Glutamatergic neuron (in vitro differentiated cells): ENCODE measurements around the gene ATF4. TPM values are rescaled to one million over a fixed set of nuclear protein-coding genes. Genes with fewer than 3 reads are reported as not detected.

Source experiments
- DNase-seq: peaks from one replicate; pipeline ENCODE4 v3.0.0; 2022
- H3K27ac Mint-ChIP-seq: one replicate; pipeline ENCODE4 v1.8.0; 2020; ENCODE audit warnings: mild to moderate bottlenecking, mixed read lengths, inconsistent platforms; ENCODE audit not compliant: unreplicated experiment
- H3K27me3 Mint-ChIP-seq: one replicate; pipeline ENCODE4 v1.8.0; 2020; ENCODE audit warnings: mild to moderate bottlenecking, moderate library complexity, mixed read lengths, inconsistent platforms; ENCODE audit not compliant: unreplicated experiment
- H3K36me3 Mint-ChIP-seq: one replicate; pipeline ENCODE4 v1.8.0; 2020; ENCODE audit warnings: mild to moderate bottlenecking, mixed read lengths, inconsistent platforms; ENCODE audit not compliant: unreplicated experiment
- H3K4me1 Mint-ChIP-seq: one replicate; pipeline ENCODE4 v1.8.0; 2020; ENCODE audit warnings: mild to moderate bottlenecking, low read depth, mixed read lengths, inconsistent platforms; ENCODE audit not compliant: unreplicated experiment
- H3K4me3 Mint-ChIP-seq: one replicate; pipeline ENCODE4 v1.8.0; 2020; ENCODE audit warnings: mild to moderate bottlenecking, mixed read lengths, inconsistent platforms; ENCODE audit not compliant: unreplicated experiment
- H3K9me3 Mint-ChIP-seq: one replicate; pipeline ENCODE4 v1.8.0; 2020; ENCODE audit warnings: mild to moderate bottlenecking, moderate library complexity, mixed read lengths, inconsistent platforms; ENCODE audit not compliant: unreplicated experiment
- total RNA-seq: library from RNA; stranded (reverse); fragmentation: NEBNext Ultra II Directional; extraction: Animal tissue kit (Norgen Biotek cat#: 25700); gene quantifications from one replicate; pipeline ENCODE4 v1.2.1, GENCODE V29; 2021; ENCODE audit not compliant: unreplicated experiment
- TF ChIP-seq, protein P1 (sequence below): fragments of 200-600 bp; sonication (generic); IDR thresholded peaks from one replicate; pipeline ENCODE4 v1.5.0; 2021; ENCODE audit not compliant: partially characterized antibody, unreplicated experiment

Gene ATF4
- total RNA-seq, 1 donor from 2014 or later: 509 TPM

DNA sequence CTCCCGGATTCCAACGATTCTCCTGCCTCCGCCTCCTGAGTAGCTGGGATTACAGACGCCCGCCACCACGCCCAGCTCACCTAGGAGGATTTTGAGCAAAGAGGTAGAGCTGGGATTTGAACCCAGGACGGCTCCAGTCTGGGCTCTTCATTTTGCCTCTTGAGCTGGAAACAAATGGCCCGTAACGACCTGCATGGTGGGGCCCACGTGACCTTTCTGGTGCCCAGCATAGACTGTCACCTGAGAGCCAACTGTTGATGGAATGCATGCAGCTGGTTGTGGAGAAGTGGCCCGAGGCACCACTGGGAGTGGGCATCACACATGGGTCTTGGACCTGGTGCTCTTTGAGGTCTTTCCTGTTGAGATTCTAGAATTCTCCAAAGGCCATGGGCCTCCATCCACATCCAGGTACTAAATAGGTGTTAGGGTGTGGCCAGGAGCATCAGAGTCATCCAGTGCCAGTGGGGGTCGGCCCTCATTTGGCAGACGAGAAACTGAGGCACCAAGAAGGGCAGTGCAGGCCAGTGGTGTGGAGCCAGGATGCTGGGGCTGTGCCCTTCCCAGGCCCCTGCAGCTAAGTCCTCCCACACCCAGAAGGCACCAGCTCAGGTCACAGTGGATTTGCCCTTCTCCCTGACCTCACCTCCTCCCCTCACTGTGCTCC lies 3.9 kb downstream of the ATF4 start:
- Mint-ChIP-seq H3K4me3 (peak overlapping the region; percentile 66), H3K27me3 (peaks cover 27% of the 10 kb centered on the region), H3K9me3 (peaks cover 21% of the 10 kb centered on the region), H3K4me1 (peaks cover 42% of the 10 kb centered on the region), H3K27ac (peak overlapping the region; percentile 49), H3K36me3 (peaks cover 9% of the 10 kb centered on the region)
- TF ChIP-seq, protein P1, sequence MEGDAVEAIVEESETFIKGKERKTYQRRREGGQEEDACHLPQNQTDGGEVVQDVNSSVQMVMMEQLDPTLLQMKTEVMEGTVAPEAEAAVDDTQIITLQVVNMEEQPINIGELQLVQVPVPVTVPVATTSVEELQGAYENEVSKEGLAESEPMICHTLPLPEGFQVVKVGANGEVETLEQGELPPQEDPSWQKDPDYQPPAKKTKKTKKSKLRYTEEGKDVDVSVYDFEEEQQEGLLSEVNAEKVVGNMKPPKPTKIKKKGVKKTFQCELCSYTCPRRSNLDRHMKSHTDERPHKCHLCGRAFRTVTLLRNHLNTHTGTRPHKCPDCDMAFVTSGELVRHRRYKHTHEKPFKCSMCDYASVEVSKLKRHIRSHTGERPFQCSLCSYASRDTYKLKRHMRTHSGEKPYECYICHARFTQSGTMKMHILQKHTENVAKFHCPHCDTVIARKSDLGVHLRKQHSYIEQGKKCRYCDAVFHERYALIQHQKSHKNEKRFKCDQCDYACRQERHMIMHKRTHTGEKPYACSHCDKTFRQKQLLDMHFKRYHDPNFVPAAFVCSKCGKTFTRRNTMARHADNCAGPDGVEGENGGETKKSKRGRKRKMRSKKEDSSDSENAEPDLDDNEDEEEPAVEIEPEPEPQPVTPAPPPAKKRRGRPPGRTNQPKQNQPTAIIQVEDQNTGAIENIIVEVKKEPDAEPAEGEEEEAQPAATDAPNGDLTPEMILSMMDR: no peak
- DNase-seq: no peak

DNA sequence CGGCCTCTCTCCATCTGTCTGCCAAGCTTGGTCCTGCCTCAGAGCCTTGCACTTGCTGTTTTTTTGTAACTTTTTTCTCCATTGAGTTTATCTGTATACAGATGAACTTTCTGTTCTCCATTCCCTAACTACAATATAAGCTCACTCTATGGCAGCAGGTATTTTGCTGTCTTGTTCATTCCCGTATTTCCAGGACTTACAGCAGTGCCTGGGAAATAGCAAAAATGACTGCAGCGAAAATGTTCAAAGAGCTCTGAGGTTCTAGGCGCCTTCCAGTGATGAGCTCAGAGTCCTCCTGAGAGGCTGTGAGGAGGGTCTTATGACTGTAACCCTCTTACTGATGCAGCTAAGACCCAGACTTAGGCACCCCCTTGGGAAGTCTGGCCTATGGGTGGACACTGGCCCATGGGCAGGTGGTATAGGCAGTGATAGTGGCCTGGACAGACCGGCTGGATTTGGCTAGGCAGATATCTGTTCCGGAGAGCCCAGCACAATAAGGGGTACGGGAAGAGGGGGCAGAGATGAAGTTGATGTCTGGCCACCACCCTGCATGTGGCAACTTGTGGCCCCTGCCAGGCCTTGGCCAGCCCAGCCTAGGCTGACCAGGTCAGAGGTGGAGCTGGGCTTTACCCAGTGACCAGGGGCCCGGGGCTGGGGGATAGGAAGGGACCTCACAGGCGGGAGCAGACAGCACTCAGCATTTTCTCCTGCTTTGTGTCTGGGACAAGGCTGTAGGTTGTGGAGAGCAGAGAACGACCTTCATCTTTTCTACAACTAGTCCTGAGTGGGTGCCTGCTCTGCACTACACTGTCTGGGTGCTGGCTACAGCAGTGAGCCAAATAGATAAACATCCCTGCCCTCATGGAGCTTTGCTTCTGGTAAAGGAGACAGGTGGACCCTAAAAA lies 4.6 kb downstream of the ATF4 start:
- H3K4me3 Mint-ChIP-seq: peak overlapping the region; percentile 66
- H3K36me3 Mint-ChIP-seq: peaks cover 9% of the 10 kb centered on the region
- H3K9me3 Mint-ChIP-seq: peaks cover 23% of the 10 kb centered on the region
- DNase-seq: no peak
- H3K27ac Mint-ChIP-seq: peak overlapping the region; percentile 49
- peaks cover 45% of the 10 kb centered on the region for H3K4me1 Mint-ChIP-seq
- H3K27me3 Mint-ChIP-seq: peaks cover 24% of the 10 kb centered on the region
- TF ChIP-seq, protein P1: no peak

DNA sequence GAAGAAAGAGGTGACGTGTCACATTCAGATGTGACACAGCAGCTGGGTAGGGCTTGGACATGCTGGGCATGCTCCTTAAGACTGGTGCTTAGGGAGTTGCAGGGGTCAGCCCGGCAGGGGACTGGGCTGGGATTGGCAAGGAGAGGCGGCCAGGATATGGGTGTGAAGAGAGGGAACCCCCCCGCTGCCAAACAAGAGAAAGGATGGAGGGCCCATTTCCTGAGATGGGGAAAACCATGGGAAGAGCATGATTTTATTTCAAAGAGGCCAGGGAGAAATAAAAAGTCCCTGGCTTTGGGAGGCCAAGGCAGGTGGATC lies 5.3 kb downstream of the ATF4 start:
- no peak for DNase-seq
- TF ChIP-seq, protein P1: no peak
- no peak overlapping the region for H3K4me3 Mint-ChIP-seq
- peaks cover 23% of the 10 kb centered on the region for H3K9me3 Mint-ChIP-seq
- peak overlapping the region; percentile 49 for H3K27ac Mint-ChIP-seq
- H3K36me3 Mint-ChIP-seq: peaks cover 9% of the 10 kb centered on the region
- peaks cover 20% of the 10 kb centered on the region for H3K27me3 Mint-ChIP-seq
- H3K4me1 Mint-ChIP-seq: peaks cover 48% of the 10 kb centered on the region

DNA sequence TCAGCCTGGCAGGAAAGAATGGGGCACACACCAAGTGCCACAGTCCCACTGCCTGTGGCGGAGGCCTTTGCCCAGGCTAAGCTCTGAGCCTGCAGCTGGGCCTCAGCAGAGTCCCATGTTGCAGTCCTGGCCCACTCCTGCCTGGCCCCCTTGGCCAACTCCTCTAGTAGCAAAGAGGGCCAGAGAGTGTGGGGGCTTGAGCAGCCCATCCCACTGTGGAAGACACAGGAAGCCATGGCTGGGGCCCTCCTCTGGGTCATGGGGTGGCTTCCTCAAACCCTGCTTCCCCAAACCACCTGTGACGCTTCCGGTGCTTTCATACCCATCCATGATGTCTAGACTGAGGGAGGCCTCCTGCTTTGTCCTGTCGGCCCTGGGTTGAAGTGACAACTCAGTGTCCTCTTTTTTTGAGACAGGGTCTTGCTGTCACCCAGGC lies 6.4 kb downstream of the ATF4 start:
- H3K4me1 Mint-ChIP-seq: peaks cover 56% of the 10 kb centered on the region
- H3K9me3 Mint-ChIP-seq: peaks cover 19% of the 10 kb centered on the region
- TF ChIP-seq, protein P1: no peak
- no peak for DNase-seq
- no peak overlapping the region for H3K27ac Mint-ChIP-seq
- no peak overlapping the region for H3K4me3 Mint-ChIP-seq
- peaks cover 22% of the 10 kb centered on the region for H3K27me3 Mint-ChIP-seq
- peaks cover 6% of the 10 kb centered on the region for H3K36me3 Mint-ChIP-seq
